Sigmoid colon (tissue), 7 donors: ENCODE results near the gene PRKCA. TPM values are rescaled to one million over a fixed set of nuclear protein-coding genes. Genes with fewer than 3 reads are reported as not detected.

ENCODE experiments used
- DNase-seq: peaks from one replicate; pipeline ENCODE4 v3.0.0-alpha.2; 2019
- H3K27ac ChIP-seq, 4 donors: fragments of 200-600 bp; sonication (generic); one replicate each; pipeline ENCODE4 v1.5.1; 2016 to 2019; ENCODE audit warnings: mild to moderate bottlenecking in 1 of 4
- H3K27me3 ChIP-seq, 3 donors: fragments of 200-600 bp; sonication (generic); one replicate each; pipeline ENCODE4 v1.5.1; 2019; ENCODE audit warnings: mild to moderate bottlenecking in 1 of 3
- H3K36me3 ChIP-seq, 4 donors: fragments of 200-600 bp; sonication (generic); one replicate each; pipeline ENCODE4 v1.5.1; 2016 to 2019
- H3K4me1 ChIP-seq, 4 donors: fragments of 200-600 bp; sonication (generic); one replicate each; pipeline ENCODE4 v1.5.1; 2017 to 2019
- H3K4me3 ChIP-seq, 4 donors: fragments of 200-600 bp; sonication (generic); one replicate each; pipeline ENCODE4 v1.5.1; 2017 to 2019; ENCODE audit warnings: mild to moderate bottlenecking in 2 of 4, moderate library complexity in 1 of 4
- H3K9me3 ChIP-seq, 4 donors: fragments of 200-600 bp in 3 of 4; sonication (generic) in 3 of 4; one replicate each; pipeline versions ENCODE4 v1.5.1 to v1.6.1; 2013 to 2019
- EP300 ChIP-seq, 4 donors: sonication (generic); formaldehyde crosslinking; IDR thresholded peaks; one replicate each; pipeline ENCODE4 v1.6.1; 2017; ENCODE audit warnings: antibody characterized with exemption in 4 of 4
- POLR2A ChIP-seq, 2 donors: fragments of 450-650 bp; IDR thresholded peaks; one replicate each; pipeline ENCODE4 v1.6.1; 2016; ENCODE audit warnings: antibody characterized with exemption in 2 of 2, mild to moderate bottlenecking in 2 of 2, moderate library complexity in 2 of 2
- POLR2AphosphoS5 ChIP-seq, 4 donors: sonication (generic); formaldehyde crosslinking; IDR thresholded peaks; one replicate each; pipeline ENCODE4 v1.6.1; 2017; ENCODE audit warnings: antibody characterized with exemption in 4 of 4
- WGBS, 2 donors: extraction: QIAGEN DNeasy Blood & Tissue Kit; methylation state at CpG; one replicate each; pipeline ENCODE4 v1.1.7; 2013; 5-methylcytosine and 5-hydroxymethylcytosine counted together
- intact Hi-C: fragments of 100-400 bp; cut with DNase I; formaldehyde crosslinking; loops from one replicate; pipeline ENCODE4 v1.15.1; 2023
- polyA plus RNA-seq, 3 donors: library from polyadenylated mRNA; stranded (reverse); fragments of 200-250 nt; gene quantifications; one replicate each; pipeline ENCODE4 v1.2.3, GENCODE V29; 2013
- total RNA-seq, 4 donors: library from RNA; depleted of rRNA; stranded (reverse); fragments of >200 nt; gene quantifications; one replicate each; pipeline ENCODE4 v1.1.0, GENCODE V29; 2016
- TF ChIP-seq, protein P1 (sequence below), 4 experiments: fragments of 450-650 bp in 3 of 4; fragments of 200-600 bp in 1 of 4; IDR thresholded peaks; one replicate each; pipeline ENCODE4 v1.5.1; 2016 to 2019; ENCODE audit warnings: antibody characterized with exemption in 4 of 4, mild to moderate bottlenecking in 3 of 4, moderate library complexity in 2 of 4
- donor health status: healthy with polysubstance abuse.
- donor health status: Bipolar disorder and iron deficiency.
- donor health status: healthy.

Gene PRKCA
- total and polyA plus RNA-seq, 7 donors: 6.6 to 58.4 (median 42.6) TPM

DNA sequence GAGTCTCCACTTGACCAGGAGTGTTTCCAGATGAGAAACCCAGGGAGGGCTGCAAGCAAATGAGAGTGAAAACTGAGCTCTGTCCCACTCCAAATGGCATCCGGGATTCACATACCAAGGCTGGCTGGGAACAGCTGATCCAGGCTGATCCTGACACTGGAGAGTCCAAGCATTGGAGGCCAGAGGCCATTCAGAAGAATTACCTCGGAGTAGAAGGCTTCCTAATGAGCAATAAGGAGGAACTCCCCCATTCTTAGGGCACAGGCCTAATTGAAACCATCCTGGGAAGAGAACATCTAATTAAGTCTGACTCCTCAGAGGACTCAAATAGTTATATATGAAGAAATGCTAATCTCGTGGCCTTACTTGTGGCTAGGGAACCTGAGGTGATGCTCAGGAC, 142.8 kb downstream of the PRKCA start:
- 88 to 92% methylated on average over 3 of the region's 3 CpGs for WGBS, 2 donors
- no peak for TF ChIP-seq POLR2A (IDR thresholded peaks at IDR 0.05)
- TF ChIP-seq EP300 (IDR thresholded peaks at IDR 0.05): no peak
- no peak for TF ChIP-seq POLR2AphosphoS5 (IDR thresholded peaks at IDR 0.05)
- TF ChIP-seq, protein P1, sequence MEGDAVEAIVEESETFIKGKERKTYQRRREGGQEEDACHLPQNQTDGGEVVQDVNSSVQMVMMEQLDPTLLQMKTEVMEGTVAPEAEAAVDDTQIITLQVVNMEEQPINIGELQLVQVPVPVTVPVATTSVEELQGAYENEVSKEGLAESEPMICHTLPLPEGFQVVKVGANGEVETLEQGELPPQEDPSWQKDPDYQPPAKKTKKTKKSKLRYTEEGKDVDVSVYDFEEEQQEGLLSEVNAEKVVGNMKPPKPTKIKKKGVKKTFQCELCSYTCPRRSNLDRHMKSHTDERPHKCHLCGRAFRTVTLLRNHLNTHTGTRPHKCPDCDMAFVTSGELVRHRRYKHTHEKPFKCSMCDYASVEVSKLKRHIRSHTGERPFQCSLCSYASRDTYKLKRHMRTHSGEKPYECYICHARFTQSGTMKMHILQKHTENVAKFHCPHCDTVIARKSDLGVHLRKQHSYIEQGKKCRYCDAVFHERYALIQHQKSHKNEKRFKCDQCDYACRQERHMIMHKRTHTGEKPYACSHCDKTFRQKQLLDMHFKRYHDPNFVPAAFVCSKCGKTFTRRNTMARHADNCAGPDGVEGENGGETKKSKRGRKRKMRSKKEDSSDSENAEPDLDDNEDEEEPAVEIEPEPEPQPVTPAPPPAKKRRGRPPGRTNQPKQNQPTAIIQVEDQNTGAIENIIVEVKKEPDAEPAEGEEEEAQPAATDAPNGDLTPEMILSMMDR (IDR thresholded peaks at IDR 0.05): no peak
- no peaks in the 10 kb centered on the region for H3K27me3 ChIP-seq
- H3K36me3 ChIP-seq: no peaks in the 10 kb centered on the region
- intact Hi-C loops: no loop called here
- H3K4me3 ChIP-seq: no peak overlapping the region
- no peak overlapping the region for H3K27ac ChIP-seq
- peaks cover 0 to 55% (median 39%) of the 10 kb centered on the region in 4 donors for H3K4me1 ChIP-seq
- no peak for DNase-seq
- H3K9me3 ChIP-seq: no peaks in the 10 kb centered on the region

DNA sequence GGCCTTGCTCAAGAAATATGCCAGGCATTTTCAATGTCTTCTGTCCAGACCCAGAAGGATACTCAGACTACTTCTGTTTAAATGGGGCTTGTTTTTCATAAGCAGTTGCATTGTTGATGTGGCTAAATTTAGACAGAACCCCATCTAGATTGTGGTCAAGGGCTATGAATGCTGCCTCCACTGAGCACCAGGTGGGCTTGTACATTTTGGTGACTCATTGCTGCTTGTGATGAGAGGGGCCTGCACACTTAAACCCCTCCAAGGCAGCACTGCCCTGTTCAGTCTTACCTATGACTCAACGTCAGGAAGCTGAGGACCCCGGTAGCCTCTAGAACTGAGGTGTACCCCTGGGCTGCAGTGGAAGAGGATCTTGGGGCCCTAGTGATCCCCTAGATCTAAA, 144.0 kb downstream of the PRKCA start:
- no peaks in the 10 kb centered on the region for H3K9me3 ChIP-seq
- H3K36me3 ChIP-seq: no peaks in the 10 kb centered on the region
- TF ChIP-seq POLR2AphosphoS5 (IDR thresholded peaks at IDR 0.05): no peak
- no peak for TF ChIP-seq EP300 (IDR thresholded peaks at IDR 0.05)
- no peak for TF ChIP-seq POLR2A (IDR thresholded peaks at IDR 0.05)
- TF ChIP-seq, protein P1 (IDR thresholded peaks at IDR 0.05): no peak
- H3K4me3 ChIP-seq: no peak overlapping the region
- WGBS, 2 donors: 88 to 95% methylated on average over 2 of the region's 2 CpGs
- intact Hi-C loops: no loop called here
- H3K27ac ChIP-seq: no peak overlapping the region
- no peaks in the 10 kb centered on the region for H3K27me3 ChIP-seq
- H3K4me1 ChIP-seq: peaks cover 0 to 45% (median 33%) of the 10 kb centered on the region in 4 donors
- DNase-seq: no peak

DNA sequence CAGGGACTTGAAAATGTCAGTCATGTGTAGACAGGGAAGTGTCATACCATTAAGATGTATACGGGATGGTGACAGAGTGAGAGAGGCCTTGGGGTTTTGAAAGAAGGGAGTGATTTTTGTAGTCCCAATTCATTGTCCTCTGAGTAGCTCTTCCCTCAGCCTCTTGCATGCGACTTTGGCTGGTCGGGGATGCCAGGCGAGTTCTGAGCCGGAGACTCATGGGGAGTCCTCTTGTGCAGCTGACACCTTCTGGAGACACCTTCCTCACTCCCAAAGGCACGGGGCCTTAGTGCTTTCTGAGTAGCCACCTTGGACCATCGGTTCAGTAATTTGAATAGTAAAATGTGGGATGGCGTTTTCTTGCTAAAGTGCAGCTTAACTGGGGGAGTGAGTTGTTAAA, 144.7 kb downstream of the PRKCA start:
- intact Hi-C loops: no loop called here
- no peak for DNase-seq
- no peaks in the 10 kb centered on the region for H3K9me3 ChIP-seq

DNA sequence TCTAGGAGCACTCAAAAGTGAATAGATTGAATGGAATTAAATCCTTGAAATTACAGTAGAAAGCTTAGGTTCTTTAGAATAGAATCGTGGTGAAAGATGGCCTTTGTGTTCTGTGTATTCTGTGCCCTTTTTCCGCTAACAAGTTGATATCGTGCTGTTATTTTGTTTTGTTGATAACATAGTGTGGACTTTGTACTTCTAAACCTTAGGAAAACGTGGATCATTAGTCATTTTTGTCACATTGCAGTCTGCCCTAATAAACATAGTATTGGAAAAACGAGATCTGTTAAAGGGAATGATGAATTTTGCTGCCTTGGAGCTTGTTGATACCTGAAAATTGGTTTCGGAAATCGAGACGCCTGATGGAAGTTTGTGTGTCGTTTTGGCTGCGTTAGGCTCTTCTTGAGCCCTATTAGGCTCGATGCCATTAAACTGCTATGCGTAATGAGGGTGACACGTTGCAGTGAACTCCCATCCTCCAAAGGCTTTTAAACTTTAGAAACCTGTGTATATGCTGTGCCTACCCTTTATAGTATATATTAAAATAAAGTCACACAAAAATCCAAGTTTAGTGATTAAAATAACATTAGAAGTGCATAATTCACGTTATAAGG, 145.7 kb downstream of the PRKCA start:
- H3K27ac ChIP-seq: no peak overlapping the region
- TF ChIP-seq POLR2A (IDR thresholded peaks at IDR 0.05) (no peak), POLR2AphosphoS5 (IDR thresholded peaks at IDR 0.05) (no peak), EP300 (IDR thresholded peaks at IDR 0.05) (no peak)
- TF ChIP-seq, protein P1 (IDR thresholded peaks at IDR 0.05): no peak
- DNase-seq: peak; percentile 1
- H3K36me3 ChIP-seq: no peaks in the 10 kb centered on the region
- H3K27me3 ChIP-seq: no peaks in the 10 kb centered on the region
- 81 to 89% methylated on average over 14 of the region's 14 CpGs for WGBS, 2 donors
- intact Hi-C loops: no loop called here
- H3K9me3 ChIP-seq: no peaks in the 10 kb centered on the region
- peaks cover 0 to 31% (median 20%) of the 10 kb centered on the region in 4 donors for H3K4me1 ChIP-seq
- H3K4me3 ChIP-seq: no peak overlapping the region

More for the DNA sequence above, 144.7 kb downstream of the PRKCA start:
- H3K27ac ChIP-seq: no peak overlapping the region
- no peaks in the 10 kb centered on the region for H3K27me3 ChIP-seq
- H3K36me3 ChIP-seq: no peaks in the 10 kb centered on the region
- 93 to 97% methylated on average over 8 of the region's 8 CpGs for WGBS, 2 donors
- TF ChIP-seq POLR2AphosphoS5 (IDR thresholded peaks at IDR 0.05): no peak
- TF ChIP-seq EP300 (IDR thresholded peaks at IDR 0.05): no peak
- peaks cover 0 to 38% (median 30%) of the 10 kb centered on the region in 4 donors for H3K4me1 ChIP-seq
- H3K4me3 ChIP-seq: no peak overlapping the region

DNA sequence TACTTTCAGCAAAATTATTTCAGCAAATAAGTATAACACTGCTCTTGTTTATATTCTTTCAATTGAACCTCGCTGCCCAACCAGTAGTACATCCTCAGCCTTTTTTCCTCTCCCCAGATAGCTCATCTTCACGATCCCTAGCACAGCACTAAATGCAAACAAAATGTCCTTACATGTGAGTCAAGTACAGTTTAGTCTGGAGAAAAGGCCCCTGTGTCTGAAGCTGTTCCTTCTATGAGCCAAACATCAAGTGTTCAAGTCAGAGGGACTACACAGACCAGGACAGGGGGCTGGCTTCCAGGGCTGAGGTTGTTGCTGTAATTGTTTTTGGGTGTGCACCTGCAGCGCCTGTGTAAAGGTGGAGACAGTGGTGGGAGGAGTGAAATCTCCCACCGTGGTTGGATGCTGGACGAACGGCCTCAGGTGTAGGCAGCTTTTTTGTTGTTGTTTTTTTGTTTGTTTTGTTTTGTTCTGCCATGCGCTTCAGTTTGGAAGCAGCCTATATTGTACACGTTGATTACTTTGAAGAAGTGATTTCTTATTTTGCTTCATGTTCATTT, 147.1 kb downstream of the PRKCA start:
- TF ChIP-seq EP300 (IDR thresholded peaks at IDR 0.05): no peak
- TF ChIP-seq, protein P1 (IDR thresholded peaks at IDR 0.05): no peak
- no peak for TF ChIP-seq POLR2A (IDR thresholded peaks at IDR 0.05)
- TF ChIP-seq POLR2AphosphoS5 (IDR thresholded peaks at IDR 0.05): no peak
- Histone ChIP-seq H3K4me1 (peaks cover 0 to 25% (median 13%) of the 10 kb centered on the region in 4 donors), H3K9me3 (no peaks in the 10 kb centered on the region), H3K27me3 (no peaks in the 10 kb centered on the region), H3K4me3 (no peak overlapping the region), H3K36me3 (no peaks in the 10 kb centered on the region), H3K27ac (no peak overlapping the region)
- no peak for DNase-seq
- intact Hi-C loops: no loop called here
- WGBS, 2 donors: 70 to 83% methylated on average over 8 of the region's 8 CpGs
